Panc1 (cell line): ENCODE data around the gene ACD. TPM values are rescaled to one million over a fixed set of nuclear protein-coding genes. Genes with fewer than 3 reads are reported as not detected.

Experiments used
- ATAC-seq: fragments of 200-7000 bp; cut with Tn5 transposase; 2 replicates; pipeline ENCODE4 v1.9.1; 2020; ENCODE audit warnings: mild to moderate bottlenecking, moderate library complexity
- BruUV-seq: library from RNA; stranded (reverse); fragments of 400-500 nt; replicated peaks from 2 replicates; lab custom pipeline; 2021; lab: Mats Ljungman, UMichigan
- CTCF ChIA-PET: fragments of 300-600 bp; sonication (Branson Sonifier 250); formaldehyde crosslinking; loops from one replicate; lab custom pipeline; 2022; ENCODE audit warnings: antibody characterized with exemption; lab: Charles Lee
- POLR2A ChIA-PET: fragments of 300-600 bp; sonication (Branson Sonifier 250); formaldehyde crosslinking; loops from one replicate; lab custom pipeline; 2022; ENCODE audit warnings: antibody characterized with exemption; lab: Charles Lee
- DNase-seq: peaks from one replicate; pipeline ENCODE4 v3.0.0-alpha.2; 2010; ENCODE audit warnings: low read depth, low spot score
- H3K27ac ChIP-seq: 2 replicates; pipeline ENCODE4 v1.5.1; 2011; ENCODE audit warnings: mild to moderate bottlenecking, low read length, inconsistent platforms
- H3K27me3 ChIP-seq: fragments of 200-500 bp; sonication (Bioruptor generic); 2 replicates; pipeline ENCODE4 v1.6.0; 2014; ENCODE audit warnings: low read length, inconsistent platforms; ENCODE audit not compliant: control insufficient read depth, insufficient read depth
- H3K36me3 ChIP-seq: fragments of 200-500 bp; sonication (Bioruptor generic); 2 replicates; pipeline ENCODE4 v1.5.1; 2014; ENCODE audit warnings: inconsistent platforms, mild to moderate bottlenecking, low read length, moderate library complexity; ENCODE audit not compliant: control insufficient read depth, insufficient read depth
- H3K4me1 ChIP-seq: 2 replicates; pipeline ENCODE4 v1.5.1; 2011; ENCODE audit warnings: inconsistent platforms, mild to moderate bottlenecking, low read length, moderate library complexity; ENCODE audit not compliant: control insufficient read depth, insufficient read depth
- H3K4me3 ChIP-seq, 2 experiments: 2 replicates each; pipeline ENCODE4 v1.5.1; 2011 to 2012; ENCODE audit warnings: low read depth in 2 of 2, low read length in 2 of 2, mild to moderate bottlenecking in 2 of 2, inconsistent platforms in 1 of 2, moderate library complexity in 1 of 2
- H3K9me3 ChIP-seq: fragments of 200-500 bp; sonication (Bioruptor generic); 2 replicates; pipeline ENCODE4 v1.5.1; 2014; ENCODE audit warnings: low read depth, mild to moderate bottlenecking, inconsistent platforms, low read length, moderate library complexity; ENCODE audit not compliant: control insufficient read depth, insufficient read depth
- POLR2AphosphoS5 ChIP-seq: IDR thresholded peaks from 2 replicates; pipeline ENCODE4 v1.6.1; 2012; ENCODE audit warnings: mild to moderate bottlenecking, low read depth, low read length, moderate library complexity
- SIN3A ChIP-seq: IDR thresholded peaks from 2 replicates; pipeline ENCODE4 v1.6.1; 2012; ENCODE audit warnings: low read depth, mild to moderate bottlenecking, low read length, moderate library complexity, borderline replicate concordance; ENCODE audit not compliant: insufficient read depth
- TCF7L2 ChIP-seq: IDR thresholded peaks from 2 replicates; pipeline ENCODE4 v1.6.1; 2011; ENCODE audit warnings: mild to moderate bottlenecking, low read depth, low read length, inconsistent platforms
- in situ Hi-C: cut with HindIII; loops from 2 replicates; pipeline ENCODE4 v1.10.0; 2016; ENCODE audit warnings: low sequenced_read_pairs, low pct_unique_long_range_greater_than_20kb
- intact Hi-C: fragments of 100-400 bp; cut with micrococcal nuclease; formaldehyde crosslinking; loops from one replicate; pipeline ENCODE4 v1.10.0; 2022; ENCODE audit not compliant: unreplicated experiment
- total RNA-seq: library from RNA; stranded (reverse); gene quantifications from one replicate; pipeline ENCODE4 v1.2.1, GENCODE V29; 2021; ENCODE audit not compliant: unreplicated experiment
- TF ChIP-seq, protein P1 (sequence below): fragments of 450-650 bp; IDR thresholded peaks from 2 replicates; pipeline ENCODE4 v1.5.1; 2017; ENCODE audit warnings: mild to moderate bottlenecking
- TF ChIP-seq, protein P2 (sequence below), 2 experiments: IDR thresholded peaks; 2 replicates each; pipeline ENCODE4 v1.6.1; 2011 to 2012; ENCODE audit warnings: low read depth in 2 of 2, control low read depth in 1 of 2, low read length in 1 of 2, mild to moderate bottlenecking in 1 of 2, moderate library complexity in 1 of 2; ENCODE audit not compliant: insufficient read depth in 1 of 2

ACD gene
- total RNA-seq, 1 experiment from 2014 or later: 34.9 TPM

DNA sequence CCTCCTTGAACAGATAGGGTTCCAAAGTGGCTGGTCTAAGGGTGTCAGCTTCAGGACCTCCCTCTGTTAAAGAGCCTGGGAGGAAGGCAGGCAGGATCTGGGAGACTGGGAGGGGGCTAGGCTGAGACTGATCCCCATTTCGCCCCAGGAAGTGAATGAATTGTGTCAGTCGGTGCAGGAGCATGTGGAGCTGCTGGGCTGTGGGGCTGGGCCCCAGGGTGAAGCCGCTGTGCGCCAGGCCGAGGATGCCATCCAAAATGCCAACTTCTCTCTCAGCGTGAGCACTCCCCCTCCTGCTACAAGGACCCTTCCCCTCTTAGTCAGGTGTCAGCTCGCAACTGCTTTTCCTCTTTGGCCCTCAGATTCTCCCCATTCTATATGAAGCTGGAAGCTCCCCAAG is 9.0 kb downstream of the ACD start:
- Histone ChIP-seq H3K36me3 (no peaks in the 10 kb centered on the region), H3K4me1 (no peaks in the 10 kb centered on the region), H3K27me3 (no peaks in the 10 kb centered on the region), H3K4me3 (no peak overlapping the region), H3K9me3 (no peaks in the 10 kb centered on the region), H3K27ac (no peak overlapping the region)
- ATAC-seq (no peak), DNase-seq (no peak)
- intact Hi-C loops (no loop called here), in situ Hi-C loops (no loop called here)
- TF ChIP-seq POLR2AphosphoS5: no peak
- TF ChIP-seq TCF7L2: no peak
- TF ChIP-seq, protein P1, sequence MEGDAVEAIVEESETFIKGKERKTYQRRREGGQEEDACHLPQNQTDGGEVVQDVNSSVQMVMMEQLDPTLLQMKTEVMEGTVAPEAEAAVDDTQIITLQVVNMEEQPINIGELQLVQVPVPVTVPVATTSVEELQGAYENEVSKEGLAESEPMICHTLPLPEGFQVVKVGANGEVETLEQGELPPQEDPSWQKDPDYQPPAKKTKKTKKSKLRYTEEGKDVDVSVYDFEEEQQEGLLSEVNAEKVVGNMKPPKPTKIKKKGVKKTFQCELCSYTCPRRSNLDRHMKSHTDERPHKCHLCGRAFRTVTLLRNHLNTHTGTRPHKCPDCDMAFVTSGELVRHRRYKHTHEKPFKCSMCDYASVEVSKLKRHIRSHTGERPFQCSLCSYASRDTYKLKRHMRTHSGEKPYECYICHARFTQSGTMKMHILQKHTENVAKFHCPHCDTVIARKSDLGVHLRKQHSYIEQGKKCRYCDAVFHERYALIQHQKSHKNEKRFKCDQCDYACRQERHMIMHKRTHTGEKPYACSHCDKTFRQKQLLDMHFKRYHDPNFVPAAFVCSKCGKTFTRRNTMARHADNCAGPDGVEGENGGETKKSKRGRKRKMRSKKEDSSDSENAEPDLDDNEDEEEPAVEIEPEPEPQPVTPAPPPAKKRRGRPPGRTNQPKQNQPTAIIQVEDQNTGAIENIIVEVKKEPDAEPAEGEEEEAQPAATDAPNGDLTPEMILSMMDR: no peak
- TF ChIP-seq SIN3A: no peak
- TF ChIP-seq, protein P2, sequence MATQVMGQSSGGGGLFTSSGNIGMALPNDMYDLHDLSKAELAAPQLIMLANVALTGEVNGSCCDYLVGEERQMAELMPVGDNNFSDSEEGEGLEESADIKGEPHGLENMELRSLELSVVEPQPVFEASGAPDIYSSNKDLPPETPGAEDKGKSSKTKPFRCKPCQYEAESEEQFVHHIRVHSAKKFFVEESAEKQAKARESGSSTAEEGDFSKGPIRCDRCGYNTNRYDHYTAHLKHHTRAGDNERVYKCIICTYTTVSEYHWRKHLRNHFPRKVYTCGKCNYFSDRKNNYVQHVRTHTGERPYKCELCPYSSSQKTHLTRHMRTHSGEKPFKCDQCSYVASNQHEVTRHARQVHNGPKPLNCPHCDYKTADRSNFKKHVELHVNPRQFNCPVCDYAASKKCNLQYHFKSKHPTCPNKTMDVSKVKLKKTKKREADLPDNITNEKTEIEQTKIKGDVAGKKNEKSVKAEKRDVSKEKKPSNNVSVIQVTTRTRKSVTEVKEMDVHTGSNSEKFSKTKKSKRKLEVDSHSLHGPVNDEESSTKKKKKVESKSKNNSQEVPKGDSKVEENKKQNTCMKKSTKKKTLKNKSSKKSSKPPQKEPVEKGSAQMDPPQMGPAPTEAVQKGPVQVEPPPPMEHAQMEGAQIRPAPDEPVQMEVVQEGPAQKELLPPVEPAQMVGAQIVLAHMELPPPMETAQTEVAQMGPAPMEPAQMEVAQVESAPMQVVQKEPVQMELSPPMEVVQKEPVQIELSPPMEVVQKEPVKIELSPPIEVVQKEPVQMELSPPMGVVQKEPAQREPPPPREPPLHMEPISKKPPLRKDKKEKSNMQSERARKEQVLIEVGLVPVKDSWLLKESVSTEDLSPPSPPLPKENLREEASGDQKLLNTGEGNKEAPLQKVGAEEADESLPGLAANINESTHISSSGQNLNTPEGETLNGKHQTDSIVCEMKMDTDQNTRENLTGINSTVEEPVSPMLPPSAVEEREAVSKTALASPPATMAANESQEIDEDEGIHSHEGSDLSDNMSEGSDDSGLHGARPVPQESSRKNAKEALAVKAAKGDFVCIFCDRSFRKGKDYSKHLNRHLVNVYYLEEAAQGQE (IDR thresholded peaks at IDR 0.05; ENCODE audit: insufficient read depth in 1 of 2, low read depth in 2 of 2, low read length in 1 of 2): no peak
- no TSS peak for BruUV-seq
- POLR2A ChIA-PET: no interaction called here
- CTCF ChIA-PET: no interaction called here

DNA sequence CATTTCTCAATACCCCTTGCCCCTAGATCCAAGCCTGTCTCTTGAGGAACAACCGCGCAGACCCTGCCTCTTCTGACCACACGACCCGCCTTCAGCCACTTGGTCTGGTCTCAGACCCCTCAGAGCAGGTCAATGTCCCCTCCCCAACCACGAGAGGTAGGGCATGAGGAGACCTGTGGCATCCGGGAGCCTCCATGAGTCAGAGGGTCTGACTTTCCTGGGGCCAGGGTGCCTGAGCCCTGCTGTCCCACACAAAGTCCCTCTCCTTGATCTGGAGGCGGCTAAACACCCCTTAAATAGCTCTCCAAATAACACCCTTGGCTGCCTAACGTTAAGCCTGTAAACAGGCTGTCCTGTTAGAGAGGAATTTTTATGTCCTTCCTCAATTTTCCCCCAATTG is 10.0 kb downstream of the ACD start:
- ATAC-seq (no peak), DNase-seq (no peak)
- intact Hi-C loops: no loop called here
- Histone ChIP-seq H3K9me3 (no peaks in the 10 kb centered on the region), H3K36me3 (no peaks in the 10 kb centered on the region), H3K4me3 (no peak overlapping the region), H3K27me3 (no peaks in the 10 kb centered on the region), H3K4me1 (no peaks in the 10 kb centered on the region), H3K27ac (no peak overlapping the region)
- ChIA-PET CTCF (no interaction called here), POLR2A (no interaction called here)
- TF ChIP-seq, protein P2 (IDR thresholded peaks at IDR 0.05; ENCODE audit: insufficient read depth in 1 of 2, low read depth in 2 of 2, low read length in 1 of 2): no peak
- no peak for TF ChIP-seq TCF7L2
- TF ChIP-seq, protein P1: no peak
- no peak for TF ChIP-seq SIN3A
- no peak for TF ChIP-seq POLR2AphosphoS5
- no TSS peak for BruUV-seq
- in situ Hi-C loops: no loop called here
